Uterus (tissue), 4 donors: ENCODE results near the gene PREB. TPM values are rescaled to one million over a fixed set of nuclear protein-coding genes. Genes with fewer than 3 reads are reported as not detected.

ENCODE experiments used
- DNase-seq, 2 donors: peaks; one replicate each; pipeline ENCODE4 v3.0.0-alpha.2; 2019 to 2020
- H3K27ac ChIP-seq, 2 donors: fragments of 200-600 bp; sonication (generic); 1 replicate in 1 of 2; 2 replicates in 1 of 2; pipeline ENCODE4 v1.5.1; 2016 to 2018
- H3K27me3 ChIP-seq, 2 donors: fragments of 200-600 bp; sonication (generic); one replicate each; pipeline ENCODE4 v1.5.1; 2018 to 2019; ENCODE audit warnings: control low read depth in 1 of 2
- H3K36me3 ChIP-seq, 2 donors: fragments of 200-600 bp; sonication (generic); one replicate each; pipeline ENCODE4 v1.5.1; 2019; ENCODE audit warnings: control low read depth in 1 of 2
- H3K4me1 ChIP-seq, 2 donors: fragments of 200-600 bp; sonication (generic); one replicate each; pipeline ENCODE4 v1.5.1; 2018 to 2019; ENCODE audit warnings: control low read depth in 1 of 2
- H3K4me3 ChIP-seq, 2 donors: fragments of 200-600 bp; sonication (generic); 1 replicate in 1 of 2; 2 replicates in 1 of 2; pipeline ENCODE4 v1.5.1; 2018 to 2019; ENCODE audit warnings: mild to moderate bottlenecking in 1 of 2
- H3K9me3 ChIP-seq, 2 donors: fragments of 200-600 bp; sonication (generic); one replicate each; pipeline ENCODE4 v1.5.1; 2019; ENCODE audit warnings: control low read depth in 1 of 2
- CTCF ChIP-seq, 4 experiments: fragments of 200-600 bp in 2 of 4; fragments of 450-650 bp in 2 of 4; sonication (generic) in 2 of 4; IDR thresholded peaks; one replicate each; pipeline ENCODE4 v1.5.1; 2016 to 2019; ENCODE audit warnings: antibody characterized with exemption in 4 of 4, mild to moderate bottlenecking in 2 of 4, moderate library complexity in 1 of 4
- POLR2A ChIP-seq, 2 donors: fragments of 450-650 bp; IDR thresholded peaks; one replicate each; pipeline ENCODE4 v1.6.1; 2016; ENCODE audit warnings: antibody characterized with exemption in 2 of 2, mild to moderate bottlenecking in 1 of 2, moderate library complexity in 1 of 2
- intact Hi-C: fragments of 100-400 bp; cut with DNase I; formaldehyde crosslinking; loops from one replicate; pipeline ENCODE4 v1.15.1; 2023; ENCODE audit warnings: low total_unique reads
- total RNA-seq, 4 donors: library from RNA; depleted of rRNA in 3 of 4; stranded (reverse); fragments of >200 nt in 3 of 4; gene quantifications; one replicate each; pipeline versions ENCODE4 v1.1.0 to v1.2.4, GENCODE V29; 2014 to 2023
- donor health status: DM: yes; HTN: yes; CAD: no.

PREB gene
- total RNA-seq, 4 donors from 2014 or later, result 37.7 to 91.0 (median 62.9) TPM

- DNase-seq, result no peak
- peaks cover 0 to 5% of the 10 kb centered on the region in 2 donors for H3K4me1 ChIP-seq
- no peak overlapping the region for H3K4me3 ChIP-seq
- TF ChIP-seq POLR2A (IDR thresholded peaks at IDR 0.05) (no peak), CTCF (IDR thresholded peaks at IDR 0.05) (no peak)
- no peak overlapping the region for H3K27ac ChIP-seq
- H3K36me3 ChIP-seq, result no peaks in the 10 kb centered on the region
- intact Hi-C loops, result no loop called here
- H3K27me3 ChIP-seq, result no peaks in the 10 kb centered on the region
- H3K9me3 ChIP-seq, result no peaks in the 10 kb centered on the region
Measured at GRCh38 chr2:27127883-27128667, 6.4 kb downstream of the PREB start.

GRCh38 chr2:27126252-27126710 is 8.2 kb downstream of the PREB start:
- no peaks in the 10 kb centered on the region for H3K36me3 ChIP-seq
- no peaks in the 10 kb centered on the region for H3K4me1 ChIP-seq
- TF ChIP-seq CTCF (IDR thresholded peaks at IDR 0.05), result no peak
- TF ChIP-seq POLR2A (IDR thresholded peaks at IDR 0.05), result no peak
- intact Hi-C loops, result no loop called here
- no peak overlapping the region for H3K27ac ChIP-seq
- no peaks in the 10 kb centered on the region for H3K9me3 ChIP-seq
- H3K27me3 ChIP-seq, result no peaks in the 10 kb centered on the region
- no peak overlapping the region for H3K4me3 ChIP-seq
- no peak for DNase-seq

GRCh38 chr2:27125104-27125503 is 9.3 kb downstream of the PREB start:
- Histone ChIP-seq H3K36me3 (no peaks in the 10 kb centered on the region), H3K9me3 (no peaks in the 10 kb centered on the region), H3K4me1 (no peaks in the 10 kb centered on the region), H3K4me3 (no peak overlapping the region), H3K27me3 (no peaks in the 10 kb centered on the region), H3K27ac (no peak overlapping the region)
- DNase-seq, result no peak
- no peak for TF ChIP-seq CTCF (IDR thresholded peaks at IDR 0.05)
- TF ChIP-seq POLR2A (IDR thresholded peaks at IDR 0.05), result no peak
- intact Hi-C loops, result no loop called here

- Histone ChIP-seq H3K9me3 (no peaks in the 10 kb centered on the region), H3K4me3 (peak within 1 kb of the TSS; percentile 45 to 46), H3K36me3 (no peaks in the 10 kb centered on the region), H3K4me1 (peaks cover 0 to 2% of the 10 kb centered on the region in 2 donors), H3K27me3 (no peaks in the 10 kb centered on the region), H3K27ac (peak within 1 kb of the TSS; percentile 4 to 34)
- intact Hi-C loops, result no loop called here
- no peak for TF ChIP-seq POLR2A (IDR thresholded peaks at IDR 0.05)
- DNase-seq, result peak; percentile 43 to 60
Measured at GRCh38 chr2:27123302-27124150, 10.9 kb downstream of the PREB start, which contains the start of gene ABHD1. Gene ABHD1, plus strand, starts transcription at chr2:27123815. Its CDS starts 134 bp downstream, at chr2:27123949.

- intact Hi-C loops, result no loop called here
- TF ChIP-seq CTCF (IDR thresholded peaks at IDR 0.05) (no peak), POLR2A (IDR thresholded peaks at IDR 0.05) (no peak)
- no peak for DNase-seq
- Histone ChIP-seq H3K27ac (no peak overlapping the region), H3K4me1 (peaks cover 0 to 7% of the 10 kb centered on the region in 2 donors), H3K27me3 (no peaks in the 10 kb centered on the region), H3K9me3 (no peaks in the 10 kb centered on the region), H3K4me3 (no peak overlapping the region), H3K36me3 (no peaks in the 10 kb centered on the region)
Measured at GRCh38 chr2:27122791-27123190, 11.6 kb downstream of the PREB start.
